DMS114 treated with DMSO at 0.1 percent for 48 hours (cell line): ENCODE results near the gene FBN1.

Experiments
- DNase-seq: peaks from one replicate; lab custom pipeline; 2025; ENCODE audit not compliant: unreplicated experiment; lab: John Stamatoyannopoulos, UW

Gene FBN1

GRCh38 chr15:48556159-48556897 is 89.2 kb downstream of the FBN1 start:
- no peak for DNase-seq

- no peak for DNase-seq
These were observed 90.1 kb downstream of the FBN1 start for GRCh38 chr15:48555241-48555881.

- no peak for DNase-seq
These were observed 91.4 kb downstream of the FBN1 start for GRCh38 chr15:48554112-48554511.

GRCh38 chr15:48553559-48553958 is 92.0 kb downstream of the FBN1 start:
- no peak for DNase-seq

- no peak for DNase-seq
These were observed 94.5 kb downstream of the FBN1 start for GRCh38 chr15:48550822-48551525.

- DNase-seq = no peak
These were observed 97.1 kb downstream of the FBN1 start for GRCh38 chr15:48548455-48548854.

GRCh38 chr15:48547286-48547685 is 98.2 kb downstream of the FBN1 start:
- DNase-seq = no peak

GRCh38 chr15:48546296-48546695 is 99.2 kb downstream of the FBN1 start:
- no peak for DNase-seq

- no peak for DNase-seq
These were observed 100.7 kb downstream of the FBN1 start for GRCh38 chr15:48544778-48545177.

GRCh38 chr15:48541341-48542278 is 103.9 kb downstream of the FBN1 start:
- DNase-seq = no peak

GRCh38 chr15:48540756-48541155 is 104.8 kb downstream of the FBN1 start:
- DNase-seq = no peak

GRCh38 chr15:48538941-48539340 is 106.6 kb downstream of the FBN1 start:
- no peak for DNase-seq

GRCh38 chr15:48537271-48538113 is 108.0 kb downstream of the FBN1 start:
- DNase-seq = no peak

- no peak for DNase-seq
These were observed 108.8 kb downstream of the FBN1 start for GRCh38 chr15:48536681-48537091.

GRCh38 chr15:48533982-48534381 is 111.5 kb downstream of the FBN1 start:
- no peak for DNase-seq

GRCh38 chr15:48532946-48533345 is 112.6 kb downstream of the FBN1 start:
- no peak for DNase-seq

- DNase-seq = no peak
These were observed 115.0 kb downstream of the FBN1 start for GRCh38 chr15:48530528-48530927.

GRCh38 chr15:48528921-48529320 is 116.6 kb downstream of the FBN1 start:
- no peak for DNase-seq

- no peak for DNase-seq
These were observed 118.0 kb downstream of the FBN1 start for GRCh38 chr15:48527517-48527916.

- no peak for DNase-seq
These were observed 122.6 kb downstream of the FBN1 start for GRCh38 chr15:48522911-48523310.
